H1 (cell line): Measurements from ENCODE around the gene IGLL1. TPM values are rescaled to one million over a fixed set of nuclear protein-coding genes. Genes with fewer than 3 reads are reported as not detected.
A peak's percentile ranks its signal among the peaks of the same experiment; 100 is the strongest.

Source experiments
- CTCF ChIA-PET: fragments of 300-600 bp; sonication (Branson Sonifier 250); formaldehyde crosslinking; loops from one replicate; lab custom pipeline; 2021; ENCODE audit not compliant: partially characterized antibody; lab: Charles Lee
- POLR2A ChIA-PET: fragments of 300-600 bp; sonication (Branson Sonifier 250); formaldehyde crosslinking; loops from one replicate; lab custom pipeline; 2021; ENCODE audit warnings: inconsistent platforms; ENCODE audit not compliant: partially characterized antibody; lab: Charles Lee
- DNase-seq, 2 experiments: peaks; one replicate each; pipeline versions ENCODE4 v3.0.0 to v3.0.0-alpha.2; 2010 to 2022; ENCODE audit warnings: low spot score in 2 of 2, low read depth in 1 of 2, mixed read lengths in 1 of 2
- FAIRE-seq: peaks from 2 replicates; lab custom pipeline; 2011; peaks lifted over from hg19 to GRCh38; lab: Jason Lieb, UNC
- H2AFZ ChIP-seq: 2 replicates; pipeline ENCODE4 v1.8.1; 2012; ENCODE audit warnings: low read length, inconsistent platforms
- H2AK5ac ChIP-seq: 2 replicates; pipeline ENCODE4 v1.6.1; 2013; ENCODE audit warnings: low read depth, low read length
- H2BK120ac ChIP-seq: replicated peaks from 2 replicates; pipeline ENCODE3; 2013; ENCODE audit warnings: low read depth, low read length, inconsistent platforms
- H2BK12ac ChIP-seq: 2 replicates; pipeline ENCODE4 v1.6.1; 2013; ENCODE audit warnings: low read depth, low read length
- H2BK15ac ChIP-seq: 2 replicates; pipeline ENCODE4 v1.6.1; 2013; ENCODE audit warnings: low read length
- H2BK20ac ChIP-seq: 2 replicates; pipeline ENCODE4 v1.6.1; 2013; ENCODE audit warnings: low read length
- H2BK5ac ChIP-seq: 2 replicates; pipeline ENCODE4 v1.6.1; 2013; ENCODE audit warnings: low read depth, low read length
- H3K14ac ChIP-seq: 2 replicates; pipeline ENCODE4 v1.6.1; 2013; ENCODE audit warnings: inconsistent platforms; ENCODE audit not compliant: insufficient read length
- H3K18ac ChIP-seq: 2 replicates; pipeline ENCODE4 v1.6.1; 2013; ENCODE audit warnings: low read length; ENCODE audit errors: extremely low read depth
- H3K23ac ChIP-seq: 2 replicates; pipeline ENCODE4 v1.6.1; 2013; ENCODE audit warnings: inconsistent platforms; ENCODE audit not compliant: insufficient read length
- H3K23me2 ChIP-seq: 2 replicates; pipeline ENCODE4 v1.6.1; 2013; ENCODE audit warnings: low read depth, low read length
- H3K27ac ChIP-seq: 2 replicates; pipeline ENCODE4 v1.6.1; 2011; ENCODE audit warnings: low read depth, low read length, inconsistent platforms
- H3K27me3 ChIP-seq, 4 experiments: replicated peaks in 1 of 4; 1 replicate in 1 of 4; 2 replicates in 3 of 4; pipeline versions ENCODE4 v1.6.1 to v1.8.1; 2011 to 2013; ENCODE audit warnings: low read length in 3 of 4, mild to moderate bottlenecking in 3 of 4, inconsistent platforms in 2 of 4, mixed read lengths in 2 of 4, moderate library complexity in 1 of 4; ENCODE audit not compliant: control insufficient read depth in 3 of 4, insufficient read depth in 3 of 4; ENCODE audit errors: extremely low read depth in 1 of 4
- H3K36me3 ChIP-seq, 4 experiments: 2 replicates each; pipeline versions ENCODE4 v1.6.1 to v1.8.1; 2011 to 2013; ENCODE audit warnings: mild to moderate bottlenecking in 4 of 4, low read length in 3 of 4, moderate library complexity in 2 of 4, control low read depth in 1 of 4, inconsistent platforms in 1 of 4; ENCODE audit not compliant: insufficient read depth in 4 of 4, control insufficient read depth in 2 of 4
- H3K4ac ChIP-seq: replicated peaks from 2 replicates; pipeline ENCODE3; 2013; ENCODE audit warnings: low read length, low read depth, mixed read lengths, inconsistent platforms; ENCODE audit not compliant: insufficient read length
- H3K4me1 ChIP-seq, 4 experiments: replicated peaks in 1 of 4; 1 replicate in 1 of 4; 2 replicates in 3 of 4; pipeline versions ENCODE4 v1.6.1 to v1.8.1; 2011 to 2013; ENCODE audit warnings: low read length in 3 of 4, inconsistent platforms in 2 of 4, mixed read lengths in 1 of 4; ENCODE audit not compliant: insufficient read depth in 4 of 4, control insufficient read depth in 3 of 4
- H3K4me2 ChIP-seq, 2 experiments: 2 replicates each; pipeline versions ENCODE4 v1.6.1 to v1.8.1; 2011 to 2013; ENCODE audit warnings: low read depth in 2 of 2, low read length in 2 of 2, control low read depth in 1 of 2, inconsistent platforms in 1 of 2, mild to moderate bottlenecking in 1 of 2; ENCODE audit not compliant: insufficient read depth in 1 of 2
- H3K4me3 ChIP-seq, 4 experiments: fragments of 200-600, 300-600 bp in 1 of 4; sonication (generic), shearing (Covaris generic), sonication (Bioruptor Twin) in 1 of 4; 2 replicates each; pipeline versions ENCODE4 v1.5.1 to v1.8.1; 2011 to 2016; ENCODE audit warnings: low read length in 4 of 4, low read depth in 3 of 4, control low read depth in 2 of 4, inconsistent platforms in 2 of 4, mild to moderate bottlenecking in 2 of 4, mixed read lengths in 1 of 4, moderate library complexity in 1 of 4; ENCODE audit not compliant: insufficient read depth in 2 of 4; ENCODE audit errors: extremely low read depth in 1 of 4
- H3K56ac ChIP-seq: replicated peaks from 2 replicates; pipeline ENCODE3; 2013; ENCODE audit warnings: low read depth, mild to moderate bottlenecking, mixed read lengths, low read length, inconsistent platforms; ENCODE audit not compliant: insufficient read length
- H3K79me1 ChIP-seq: 2 replicates; pipeline ENCODE4 v1.6.1; 2013; ENCODE audit warnings: low read depth, low read length, control low read depth
- H3K79me2 ChIP-seq, 2 experiments: 2 replicates each; pipeline versions ENCODE4 v1.6.1 to v1.8.1; 2012 to 2013; ENCODE audit warnings: low read length in 2 of 2, mild to moderate bottlenecking in 2 of 2, inconsistent platforms in 1 of 2; ENCODE audit not compliant: insufficient read depth in 2 of 2, control insufficient read depth in 1 of 2
- H3K9ac ChIP-seq, 4 experiments: replicated peaks in 1 of 4; 1 replicate in 1 of 4; 2 replicates in 3 of 4; pipeline versions ENCODE4 v1.6.1 to v1.8.1; 2011 to 2013; ENCODE audit warnings: low read depth in 3 of 4, low read length in 3 of 4, control low read depth in 2 of 4, mild to moderate bottlenecking in 2 of 4, moderate library complexity in 2 of 4, inconsistent platforms in 1 of 4; ENCODE audit errors: extremely low read depth in 1 of 4
- H3K9me3 ChIP-seq, 2 experiments: 2 replicates each; pipeline versions ENCODE4 v1.6.1 to v1.8.1; 2012 to 2013; ENCODE audit warnings: mild to moderate bottlenecking in 2 of 2, moderate library complexity in 2 of 2, control low read depth in 1 of 2, inconsistent platforms in 1 of 2, low read depth in 1 of 2, low read length in 1 of 2, mixed read lengths in 1 of 2; ENCODE audit not compliant: insufficient read depth in 2 of 2
- H4K20me1 ChIP-seq, 2 experiments: replicated peaks in 1 of 2; 2 replicates each; pipeline versions ENCODE3 to v1.8.1; 2011 to 2013; ENCODE audit warnings: inconsistent platforms in 2 of 2, low read length in 2 of 2, mild to moderate bottlenecking in 1 of 2; ENCODE audit not compliant: insufficient read depth in 2 of 2, control insufficient read depth in 1 of 2
- H4K5ac ChIP-seq: 2 replicates; pipeline ENCODE4 v1.6.1; 2013; ENCODE audit warnings: low read length, low read depth, mixed read lengths, inconsistent platforms; ENCODE audit not compliant: insufficient read length
- H4K8ac ChIP-seq: 2 replicates; pipeline ENCODE4 v1.8.0; 2013; ENCODE audit warnings: mild to moderate bottlenecking, moderate library complexity, low read length, inconsistent platforms; ENCODE audit not compliant: insufficient read depth; ENCODE audit errors: extremely low read depth
- H4K91ac ChIP-seq: replicated peaks from 2 replicates; pipeline ENCODE3; 2013; ENCODE audit warnings: low read length, mixed read lengths, inconsistent platforms; ENCODE audit not compliant: insufficient read length
- CTBP2 ChIP-seq: IDR thresholded peaks from 2 replicates; pipeline ENCODE4 v1.7.0; 2011; ENCODE audit warnings: borderline replicate concordance, mild to moderate bottlenecking, moderate library complexity, mixed read lengths, low read length; ENCODE audit not compliant: insufficient read depth, insufficient read length
- KDM1A ChIP-seq: fragments of 200-600, 300-600 bp; sonication (generic); IDR thresholded peaks from 2 replicates; pipeline ENCODE4 v1.7.1; 2016; ENCODE audit warnings: mild to moderate bottlenecking, low read length, borderline replicate concordance
- WGBS, 2 experiments: shearing (Covaris generic) in 1 of 2; methylation state at CpG; one replicate each; pipeline versions ENCODE4 v1.1.6 to v1.1.7; 2013 to 2015; ENCODE audit warnings: low lambda C conversion rate in 2 of 2, mixed read lengths in 2 of 2, inconsistent platforms in 1 of 2, low coverage in 1 of 2, missing lambda C conversion rate in 1 of 2; ENCODE audit not compliant: insufficient replicate concordance in 2 of 2, insufficient coverage in 1 of 2, insufficient read length in 1 of 2; ENCODE audit errors: extremely low coverage in 1 of 2, missing lambda C conversion rate in 1 of 2; 5-methylcytosine and 5-hydroxymethylcytosine counted together
- polyA plus RNA-seq, 7 experiments: library from polyadenylated mRNA; depleted of rRNA in 3 of 7; stranded (reverse) in 5 of 7; unstranded in 2 of 7; fragments of >200 nt in 5 of 7; fragments of 200-250 nt in 2 of 7; gene quantifications; 1 replicate in 5 of 7; 2 replicates in 1 of 7; 4 replicates in 1 of 7; pipeline versions ENCODE4 v1.2.1 to v1.2.3, GENCODE V29; 2011 to 2013; ENCODE audit warnings: missing spikeins in 2 of 7, mixed read lengths in 2 of 7
- total RNA-seq: library from RNA; stranded (reverse); fragmentation: NEBNext Ultra II Directional; extraction: Animal tissue kit (Norgen Biotek cat#: 25700); gene quantifications from 2 replicates; pipeline ENCODE4 v1.2.1, GENCODE V29; 2021

Gene IGLL1
- total and polyA plus RNA-seq, 2 of the 8 experiments (the other 6 are each of a cell fraction or from before 2014, with no cell fraction given): not detected

- Histone ChIP-seq H3K27me3 (peaks cover 0 to 7% (median 5%) of the 10 kb centered on the region in 4 experiments; a peak in 3 of 7 replicates), H3K79me1 (no peaks in the 10 kb centered on the region), H3K36me3 (no peaks in the 10 kb centered on the region), H4K8ac (no peak overlapping the region), H2BK5ac (peak overlapping the region; percentile 92; the same call in 1 of the 2 replicates), H3K23me2 (peaks cover 5% of the 10 kb centered on the region), H3K4me1 (peaks cover 17 to 54% (median 41%) of the 10 kb centered on the region in 4 experiments), H3K27ac (no peak overlapping the region), H3K4me3 (peak overlapping the region in 1 of 4 experiments; percentile 50; a peak in 2 of 8 replicates), H2AFZ (no peak overlapping the region), H3K23ac (no peak overlapping the region), H3K18ac (peak overlapping the region; percentile 93), H4K5ac (no peak overlapping the region), H2BK20ac (peak overlapping the region; percentile 100), H2AK5ac (no peak overlapping the region; the same call in 1 of the 2 replicates), H3K4ac (no peak overlapping the region), H2BK120ac (no peak overlapping the region), H3K4me2 (peak overlapping the region; percentile 52 to 61), H4K91ac (peak overlapping the region; percentile 95), H4K20me1 (no peaks in the 10 kb centered on the region), H3K56ac (peak overlapping the region; percentile 49), H2BK12ac (peak overlapping the region; percentile 96; the same call in 1 of the 2 replicates), H2BK15ac (peak overlapping the region; percentile 81; the same call in 1 of the 2 replicates), H3K9me3 (no peaks in the 10 kb centered on the region), H3K14ac (no peak overlapping the region), H3K79me2 (no peaks in the 10 kb centered on the region), H3K9ac (no peak overlapping the region)
- TF ChIP-seq CTBP2 (peak; percentile 43), KDM1A (no peak)
- DNase-seq (no peak), FAIRE-seq (no peak)
- ChIA-PET CTCF (interaction anchor here (0.6 to 1.9 kb wide), 16 partner anchors 11 to 1070 kb away, joined by 3 to 4 read pairs (median 3); no protein-coding TSS in a partner anchor), POLR2A (no interaction called here)
- WGBS, 2 experiments: 32% methylated on average over 8 of the region's 8 CpGs; no CpG with 5 or more reads in 1 of the 2 experiments
Measured at GRCh38 chr22:23533771-23534191, 46.3 kb downstream of the IGLL1 start.
